ENCODE results near the gene EIF4EBP2.

The EIF4EBP2 gene

DNA sequence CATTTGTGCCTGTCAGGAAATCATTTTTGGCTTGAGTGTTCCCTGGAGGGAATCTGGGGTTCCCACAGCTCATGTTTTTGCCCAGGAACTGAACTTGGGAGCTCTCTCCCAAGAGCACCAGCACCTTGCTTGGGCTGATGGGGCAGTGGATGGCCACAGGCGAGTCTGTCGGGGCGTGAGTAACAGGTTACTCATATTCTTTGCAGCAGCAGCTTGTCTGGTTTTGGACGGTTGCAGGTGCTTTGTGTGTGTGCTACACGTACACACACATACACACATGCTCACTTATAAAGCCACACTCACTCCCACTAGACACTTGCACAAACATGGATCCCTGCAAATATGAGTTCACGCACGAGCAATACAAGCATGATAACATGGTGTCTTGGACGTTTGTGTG, 71.7 kb downstream of the EIF4EBP2 start:
- no peaks in the 10 kb centered on the region for H3K36me3 ChIP-seq (ENCODE audit: control insufficient read depth, insufficient read depth, low read length)
- H3K9me3 ChIP-seq (ENCODE audit: control insufficient read depth, insufficient read depth, low read length): no peaks in the 10 kb centered on the region
- H3K4me1 ChIP-seq (ENCODE audit: control insufficient read depth, insufficient read depth, low read length): peaks cover 6% of the 10 kb centered on the region
- no peaks in the 10 kb centered on the region for H3K27me3 ChIP-seq (ENCODE audit: control insufficient read depth, insufficient read depth, low read length)
- H3K9ac ChIP-seq (ENCODE audit: low read depth, low read length): no peak overlapping the region
- H3K4me3 ChIP-seq (ENCODE audit: low read depth, low read length): no peak overlapping the region

DNA sequence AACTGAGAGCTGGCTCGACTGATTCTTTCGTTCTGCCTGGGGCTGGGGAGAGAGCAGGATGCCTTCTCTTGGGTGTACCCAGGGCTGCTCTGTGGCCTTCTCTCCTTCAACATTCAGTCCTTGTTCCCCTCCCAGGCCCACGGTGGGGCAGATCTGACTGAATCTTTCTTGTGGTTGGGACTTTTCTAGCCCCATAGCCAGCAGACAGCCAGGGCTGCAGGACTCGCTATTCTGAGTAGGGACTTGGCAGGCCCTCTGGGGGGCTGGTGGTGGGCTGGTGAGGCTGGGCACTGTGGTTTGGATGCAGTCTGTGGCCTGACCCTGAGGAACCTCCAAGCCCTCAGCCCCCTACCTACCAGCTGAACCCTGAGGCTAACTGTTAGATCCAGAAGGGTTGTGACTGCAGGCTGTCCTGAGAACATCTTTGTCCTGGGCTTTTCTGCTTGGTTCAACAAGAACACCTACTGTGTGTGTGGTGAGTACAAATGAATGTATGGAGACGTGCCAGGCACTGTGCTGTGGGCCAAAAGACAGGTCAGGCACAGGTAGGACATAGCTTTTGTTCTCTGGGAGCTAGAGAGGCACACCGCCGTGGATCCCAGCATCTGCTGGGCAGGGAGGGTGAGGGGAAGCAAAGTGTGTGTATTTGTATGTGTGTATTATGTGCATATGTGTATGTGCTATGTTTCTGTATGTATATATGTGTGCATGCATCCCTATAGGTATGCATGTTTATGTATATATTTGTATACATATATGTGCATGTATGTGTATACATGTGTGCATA, 72.5 kb downstream of the EIF4EBP2 start:
- Histone ChIP-seq H3K4me1 (ENCODE audit: control insufficient read depth, insufficient read depth, low read length) (peaks cover 6% of the 10 kb centered on the region), H3K9ac (ENCODE audit: low read depth, low read length) (no peak overlapping the region), H3K36me3 (ENCODE audit: control insufficient read depth, insufficient read depth, low read length) (no peaks in the 10 kb centered on the region), H3K4me3 (ENCODE audit: low read depth, low read length) (no peak overlapping the region), H3K9me3 (ENCODE audit: control insufficient read depth, insufficient read depth, low read length) (no peaks in the 10 kb centered on the region), H3K27me3 (ENCODE audit: control insufficient read depth, insufficient read depth, low read length) (no peaks in the 10 kb centered on the region)

DNA sequence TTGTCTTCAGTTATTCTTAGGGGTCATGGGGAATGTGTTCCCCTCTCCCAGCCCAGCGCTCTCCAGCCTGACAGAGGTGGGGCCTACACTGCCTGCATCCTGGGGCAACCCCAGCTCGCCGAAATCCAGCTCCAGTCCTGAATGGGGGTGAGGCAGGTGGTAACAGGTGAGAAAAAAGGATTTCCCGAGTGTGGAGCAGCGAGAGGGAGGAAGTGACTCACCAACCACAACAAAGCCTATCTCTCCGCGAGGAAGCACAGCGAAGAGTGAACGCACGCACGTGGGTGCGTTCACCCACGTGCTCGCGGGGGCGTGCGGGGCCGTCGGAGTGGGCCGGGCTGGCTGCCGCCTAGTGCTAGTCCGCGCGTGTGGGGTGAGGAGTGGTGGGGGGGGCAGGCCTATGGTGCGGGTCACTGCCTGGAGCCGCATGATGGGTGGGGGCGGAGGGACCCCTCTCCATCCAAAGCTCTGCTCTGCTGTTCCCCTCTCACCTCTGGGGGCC, 73.8 kb downstream of the EIF4EBP2 start:
- peak overlapping the region; percentile 65 for H3K4me3 ChIP-seq (ENCODE audit: low read depth, low read length)
- H3K4me1 ChIP-seq (ENCODE audit: control insufficient read depth, insufficient read depth, low read length): peaks cover 6% of the 10 kb centered on the region
- no peaks in the 10 kb centered on the region for H3K36me3 ChIP-seq (ENCODE audit: control insufficient read depth, insufficient read depth, low read length)
- H3K9ac ChIP-seq (ENCODE audit: low read depth, low read length): no peak overlapping the region
- no peaks in the 10 kb centered on the region for H3K9me3 ChIP-seq (ENCODE audit: control insufficient read depth, insufficient read depth, low read length)
- H3K27me3 ChIP-seq (ENCODE audit: control insufficient read depth, insufficient read depth, low read length): no peaks in the 10 kb centered on the region

Measured in iPS-15b (cell line).